DOHH2 (cell line): ENCODE results near the gene SRF.

ENCODE experiments used
- H3F3A ChIP-seq: fragments of 200-600 bp; sonication (generic), shearing (Covaris generic); 2 replicates; pipeline ENCODE4 v1.6.0; 2016; ENCODE audit warnings: antibody characterized with exemption, mild to moderate bottlenecking; ENCODE audit not compliant: control insufficient read depth, insufficient read depth
- H3K27ac ChIP-seq: fragments of 200-600 bp; sonication (generic); 2 replicates; pipeline ENCODE4 v1.5.1; 2014; ENCODE audit warnings: low read depth, mild to moderate bottlenecking, low read length, moderate library complexity
- H3K27me3 ChIP-seq: fragments of 200-600 bp; sonication (generic); 2 replicates; pipeline ENCODE4 v1.6.1; 2014; ENCODE audit warnings: mild to moderate bottlenecking, low read length, mixed read lengths; ENCODE audit not compliant: control insufficient read depth
- H3K36me3 ChIP-seq: fragments of 200-600 bp; sonication (generic); 2 replicates; pipeline ENCODE4 v1.6.1; 2014; ENCODE audit warnings: mild to moderate bottlenecking, low read length, moderate library complexity, mixed read lengths; ENCODE audit not compliant: control insufficient read depth
- H3K4me1 ChIP-seq: fragments of 200-600 bp; sonication (generic); 2 replicates; pipeline ENCODE4 v1.6.1; 2014; ENCODE audit warnings: mild to moderate bottlenecking, low read length, mixed read lengths; ENCODE audit not compliant: control insufficient read depth
- H3K4me2 ChIP-seq: fragments of 200-600 bp; sonication (generic); 2 replicates; pipeline ENCODE4 v1.6.0; 2014; ENCODE audit warnings: mild to moderate bottlenecking, low read length, moderate library complexity
- H3K4me3 ChIP-seq: fragments of 200-600 bp; sonication (generic); 2 replicates; pipeline ENCODE4 v1.5.1; 2014; ENCODE audit warnings: mild to moderate bottlenecking, low read length, mixed read lengths
- H3K79me2 ChIP-seq: fragments of 200-600 bp; sonication (generic); 2 replicates; pipeline ENCODE4 v1.6.1; 2014; ENCODE audit warnings: mild to moderate bottlenecking, low read length, mixed read lengths; ENCODE audit not compliant: control insufficient read depth
- H3K9me2 ChIP-seq: fragments of 200-600 bp; sonication (generic); replicated peaks from 2 replicates; pipeline ENCODE4 v1.6.1; 2014; ENCODE audit warnings: mild to moderate bottlenecking, low read length, mixed read lengths; ENCODE audit not compliant: control insufficient read depth
- H3K9me3 ChIP-seq: fragments of 200-600 bp; sonication (generic); 2 replicates; pipeline ENCODE4 v1.6.1; 2014; ENCODE audit warnings: antibody characterized with exemption, low read length, mixed read lengths; ENCODE audit not compliant: control insufficient read depth, insufficient read depth
- H4K20me1 ChIP-seq: fragments of 200-600 bp; sonication (generic); 2 replicates; pipeline ENCODE4 v1.6.0; 2014; ENCODE audit warnings: low read depth, mild to moderate bottlenecking, antibody characterized with exemption, low read length, moderate library complexity; ENCODE audit not compliant: control insufficient read depth, insufficient read depth
- EZH2phosphoT487 ChIP-seq: fragments of 200-600 bp; sonication (generic); IDR thresholded peaks from 2 replicates; pipeline ENCODE4 v1.6.1; 2017; ENCODE audit warnings: borderline replicate concordance, mild to moderate bottlenecking, antibody characterized with exemption, low read length, moderate library complexity, mixed read lengths
- TF ChIP-seq, protein P1 (sequence below): fragments of 200-600 bp; sonication (generic); IDR thresholded peaks from one replicate; pipeline ENCODE4 v1.5.1; 2014; ENCODE audit warnings: antibody characterized with exemption, mild to moderate bottlenecking, low read depth, low read length; ENCODE audit not compliant: poor library complexity, severe bottlenecking

Gene SRF

DNA sequence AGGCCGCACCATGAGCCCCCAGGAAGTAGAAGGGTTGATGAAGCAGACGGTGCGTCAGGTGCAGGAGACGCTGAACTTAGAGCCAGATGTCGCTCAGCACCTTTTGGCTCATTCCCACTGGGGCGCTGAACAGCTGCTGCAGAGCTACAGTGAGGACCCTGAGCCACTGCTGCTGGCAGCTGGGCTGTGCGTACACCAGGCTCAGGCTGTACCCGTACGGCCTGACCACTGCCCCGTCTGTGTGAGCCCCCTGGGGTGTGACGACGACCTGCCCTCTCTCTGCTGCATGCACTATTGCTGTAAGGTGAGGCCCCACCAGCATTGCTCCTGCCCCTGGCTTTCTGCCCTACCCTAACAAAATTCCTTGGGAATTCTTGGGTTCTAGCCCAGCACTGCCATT lies 45.1 kb downstream of the SRF start:
- no peaks in the 10 kb centered on the region for H3K9me3 ChIP-seq
- H3K27ac ChIP-seq = no peak overlapping the region
- no peaks in the 10 kb centered on the region for H3K4me1 ChIP-seq
- H3K27me3 ChIP-seq = no peaks in the 10 kb centered on the region
- no peaks in the 10 kb centered on the region for H4K20me1 ChIP-seq
- H3F3A ChIP-seq = 0 out of 2 replicates have a peak, but pooled peaks cover 3% of the 10 kb centered on the region
- TF ChIP-seq, protein P1, sequence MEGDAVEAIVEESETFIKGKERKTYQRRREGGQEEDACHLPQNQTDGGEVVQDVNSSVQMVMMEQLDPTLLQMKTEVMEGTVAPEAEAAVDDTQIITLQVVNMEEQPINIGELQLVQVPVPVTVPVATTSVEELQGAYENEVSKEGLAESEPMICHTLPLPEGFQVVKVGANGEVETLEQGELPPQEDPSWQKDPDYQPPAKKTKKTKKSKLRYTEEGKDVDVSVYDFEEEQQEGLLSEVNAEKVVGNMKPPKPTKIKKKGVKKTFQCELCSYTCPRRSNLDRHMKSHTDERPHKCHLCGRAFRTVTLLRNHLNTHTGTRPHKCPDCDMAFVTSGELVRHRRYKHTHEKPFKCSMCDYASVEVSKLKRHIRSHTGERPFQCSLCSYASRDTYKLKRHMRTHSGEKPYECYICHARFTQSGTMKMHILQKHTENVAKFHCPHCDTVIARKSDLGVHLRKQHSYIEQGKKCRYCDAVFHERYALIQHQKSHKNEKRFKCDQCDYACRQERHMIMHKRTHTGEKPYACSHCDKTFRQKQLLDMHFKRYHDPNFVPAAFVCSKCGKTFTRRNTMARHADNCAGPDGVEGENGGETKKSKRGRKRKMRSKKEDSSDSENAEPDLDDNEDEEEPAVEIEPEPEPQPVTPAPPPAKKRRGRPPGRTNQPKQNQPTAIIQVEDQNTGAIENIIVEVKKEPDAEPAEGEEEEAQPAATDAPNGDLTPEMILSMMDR = no peak
- no peak for TF ChIP-seq EZH2phosphoT487
- no peaks in the 10 kb centered on the region for H3K9me2 ChIP-seq
- no peak overlapping the region for H3K4me2 ChIP-seq
- no peaks in the 10 kb centered on the region for H3K79me2 ChIP-seq
- peaks cover 24% of the 10 kb centered on the region; the same call in 1 of the 2 replicates for H3K36me3 ChIP-seq
- no peak overlapping the region for H3K4me3 ChIP-seq

DNA sequence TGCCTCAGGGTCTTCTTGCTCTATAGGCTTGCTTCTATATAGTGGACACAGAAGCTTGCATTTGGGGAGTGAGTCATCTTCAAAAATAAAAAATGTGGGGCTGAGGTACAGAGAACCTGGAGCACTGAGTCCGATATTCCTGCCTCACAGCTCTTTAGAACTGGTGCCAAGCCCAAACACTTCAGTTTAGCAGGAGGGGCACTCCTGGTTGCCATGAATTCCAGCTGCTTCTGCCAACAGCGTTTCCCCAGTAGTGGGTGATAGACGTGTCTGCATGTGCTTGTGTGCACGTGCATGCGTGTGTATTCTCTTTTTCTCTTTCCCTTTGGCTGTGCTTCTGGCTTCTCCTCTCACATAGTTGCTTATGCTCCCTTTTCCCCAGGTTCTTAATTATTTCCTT lies 46.3 kb downstream of the SRF start:
- TF ChIP-seq EZH2phosphoT487 = no peak
- TF ChIP-seq, protein P1 = no peak
- Histone ChIP-seq H3K4me2 (no peak overlapping the region), H3K4me1 (no peaks in the 10 kb centered on the region), H3F3A (0 out of 2 replicates have a peak, but pooled peaks cover 3% of the 10 kb centered on the region), H3K27me3 (no peaks in the 10 kb centered on the region), H4K20me1 (no peaks in the 10 kb centered on the region), H3K27ac (no peak overlapping the region), H3K4me3 (no peak overlapping the region), H3K36me3 (peaks cover 35% of the 10 kb centered on the region), H3K9me3 (no peaks in the 10 kb centered on the region), H3K79me2 (no peaks in the 10 kb centered on the region), H3K9me2 (no peaks in the 10 kb centered on the region)

DNA sequence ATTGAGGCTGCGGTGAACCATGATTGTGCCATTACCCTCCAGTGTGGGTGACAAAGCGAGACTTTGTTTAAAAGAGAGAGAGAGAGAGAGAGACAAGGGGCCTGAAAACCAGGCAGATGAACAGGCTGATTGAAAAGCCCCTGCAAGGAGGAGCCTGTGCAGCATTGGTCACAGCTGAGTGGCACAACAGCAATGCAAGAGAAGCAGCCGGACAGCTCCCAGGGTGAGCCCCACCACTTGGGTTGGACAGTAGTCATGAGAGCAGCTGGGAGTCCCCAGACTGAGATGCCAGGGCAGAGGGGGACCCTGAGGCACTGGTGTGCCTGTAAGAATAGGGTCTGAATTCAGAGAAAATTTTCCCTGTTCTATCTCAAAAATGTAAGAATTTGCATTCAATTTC lies 48.0 kb downstream of the SRF start:
- H3K4me3 ChIP-seq = no peak overlapping the region
- H3K4me2 ChIP-seq = no peak overlapping the region
- TF ChIP-seq EZH2phosphoT487 = no peak
- TF ChIP-seq, protein P1 = no peak
- H3K27me3 ChIP-seq = no peaks in the 10 kb centered on the region
- no peak overlapping the region for H3K27ac ChIP-seq
- H3K4me1 ChIP-seq = peaks cover 10% of the 10 kb centered on the region
- peaks cover 52% of the 10 kb centered on the region for H3K36me3 ChIP-seq
- H4K20me1 ChIP-seq = no peaks in the 10 kb centered on the region
- no peaks in the 10 kb centered on the region for H3K9me2 ChIP-seq
- 0 out of 2 replicates have a peak, but pooled peaks cover 3% of the 10 kb centered on the region for H3F3A ChIP-seq
- peaks cover 9% of the 10 kb centered on the region for H3K79me2 ChIP-seq
- H3K9me3 ChIP-seq = no peaks in the 10 kb centered on the region

DNA sequence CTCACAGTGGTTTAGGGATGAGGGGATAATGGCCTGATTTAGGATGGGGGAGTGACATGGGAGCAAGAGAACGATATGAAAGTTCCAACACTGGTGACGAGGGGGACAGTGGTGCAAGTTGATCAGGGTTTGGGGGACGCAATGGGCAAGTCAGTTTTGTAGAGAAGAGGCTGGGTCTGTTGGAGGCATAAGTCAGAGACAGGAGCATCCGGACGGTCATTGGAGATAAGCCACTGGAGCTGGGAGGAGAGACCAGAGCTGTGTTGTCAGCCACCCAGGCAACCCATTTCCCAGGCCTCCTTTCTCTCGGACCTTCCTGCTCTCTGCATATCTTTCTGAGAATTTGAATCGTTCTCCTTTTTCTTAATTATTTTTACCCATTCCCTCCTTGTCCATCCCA lies 48.7 kb downstream of the SRF start:
- peaks cover 9% of the 10 kb centered on the region for H3K79me2 ChIP-seq
- H3K4me2 ChIP-seq = no peak overlapping the region
- no peak overlapping the region for H3K4me3 ChIP-seq
- H4K20me1 ChIP-seq = no peaks in the 10 kb centered on the region
- no peaks in the 10 kb centered on the region for H3K9me3 ChIP-seq
- H3F3A ChIP-seq = peaks cover 7% of the 10 kb centered on the region; the same call in 1 of the 2 replicates
- H3K36me3 ChIP-seq = peaks cover 53% of the 10 kb centered on the region
- H3K4me1 ChIP-seq = peaks cover 17% of the 10 kb centered on the region
- TF ChIP-seq EZH2phosphoT487 = no peak
- TF ChIP-seq, protein P1 = no peak
- no peak overlapping the region for H3K27ac ChIP-seq
- no peaks in the 10 kb centered on the region for H3K27me3 ChIP-seq
- no peaks in the 10 kb centered on the region for H3K9me2 ChIP-seq
